ENCODE data around the gene TVP23C. TPM values are rescaled to one million over a fixed set of nuclear protein-coding genes. Genes with fewer than 3 reads are reported as not detected.
"Not testable (repeated sequence)": the region's sequence is repeated elsewhere in the genome, so short reads cannot be mapped to it uniquely, and the experiment has no call there.

Gene TVP23C
- total RNA-seq, 1 experiment from 2014 or later = 4.6 TPM

- DNase-seq (ENCODE audit: low spot score) = peak; percentile 36
These were observed 36.7 kb downstream of the TVP23C start for GRCh38 chr17:15526292-15527218.

GRCh38 chr17:15524990-15525985 lies 38.0 kb downstream of the TVP23C start:
- DNase-seq (ENCODE audit: low spot score) = not testable (repeated sequence)

- no peak for DNase-seq (ENCODE audit: low spot score)
These were observed 47.1 kb downstream of the TVP23C start for GRCh38 chr17:15516150-15516549.

GRCh38 chr17:15514469-15514868 lies 48.8 kb downstream of the TVP23C start:
- DNase-seq (ENCODE audit: low spot score) = no peak

- no peak for DNase-seq (ENCODE audit: low spot score)
These were observed 49.3 kb downstream of the TVP23C start for GRCh38 chr17:15513856-15514459.

GRCh38 chr17:15513058-15513791 lies 50.1 kb downstream of the TVP23C start:
- DNase-seq (ENCODE audit: low spot score) = no peak

- no peak for DNase-seq (ENCODE audit: low spot score)
These were observed 51.1 kb downstream of the TVP23C start for GRCh38 chr17:15512071-15512709.

GRCh38 chr17:15511142-15511541 lies 52.1 kb downstream of the TVP23C start:
- no peak for DNase-seq (ENCODE audit: low spot score)

GRCh38 chr17:15510361-15510760 lies 52.9 kb downstream of the TVP23C start:
- peak; percentile 1 for DNase-seq (ENCODE audit: low spot score)

- no peak for DNase-seq (ENCODE audit: low spot score)
These were observed 54.2 kb downstream of the TVP23C start for GRCh38 chr17:15509095-15509494.

GRCh38 chr17:15508466-15508865 lies 54.8 kb downstream of the TVP23C start:
- DNase-seq (ENCODE audit: low spot score) = no peak

- DNase-seq (ENCODE audit: low spot score) = no peak
These were observed 55.4 kb downstream of the TVP23C start for GRCh38 chr17:15507896-15508295.

GRCh38 chr17:15507001-15507400 lies 56.3 kb downstream of the TVP23C start:
- no peak for DNase-seq (ENCODE audit: low spot score)

- not testable (repeated sequence) for DNase-seq (ENCODE audit: low spot score)
These were observed 57.6 kb downstream of the TVP23C start for GRCh38 chr17:15505708-15506107.

- DNase-seq (ENCODE audit: low spot score) = no peak
These were observed 59.6 kb downstream of the TVP23C start for GRCh38 chr17:15503731-15504130.

GRCh38 chr17:15502369-15503112 lies 60.7 kb downstream of the TVP23C start:
- DNase-seq (ENCODE audit: low spot score) = peak; percentile 58

- DNase-seq (ENCODE audit: low spot score) = no peak
These were observed 61.5 kb downstream of the TVP23C start for GRCh38 chr17:15501793-15502192.

- no peak for DNase-seq (ENCODE audit: low spot score)
These were observed 62.0 kb downstream of the TVP23C start for GRCh38 chr17:15501282-15501681.

- no peak for DNase-seq (ENCODE audit: low spot score)
These were observed 65.2 kb downstream of the TVP23C start for GRCh38 chr17:15498107-15498506.

Data from HT-29 (cell line).